Measurements from ENCODE around the gene NT5DC2. TPM values are rescaled to one million over a fixed set of nuclear protein-coding genes. Genes with fewer than 3 reads are reported as not detected.

Gene NT5DC2
- total and polyA plus RNA-seq, 8 donors = 4.6 to 56.2 (median 21.6) TPM

GRCh38 chr3:52525680-52526561, 7.7 kb downstream of the NT5DC2 start:
- Histone ChIP-seq H3K4me1 (peaks cover 0 to 30% (median 15%) of the 10 kb centered on the region in 4 donors), H3K4me3 (no peak overlapping the region), H3K36me3 (peaks cover 0 to 69% (median 54%) of the 10 kb centered on the region in 4 donors), H3K27me3 (no peaks in the 10 kb centered on the region), H3K9me3 (no peaks in the 10 kb centered on the region), H3K27ac (peak overlapping the region in 4 of 5 donors; percentile 20 to 60 (median 42))
- TF ChIP-seq POLR2AphosphoS5 (IDR thresholded peaks at IDR 0.05) = no peak
- TF ChIP-seq, protein P1, sequence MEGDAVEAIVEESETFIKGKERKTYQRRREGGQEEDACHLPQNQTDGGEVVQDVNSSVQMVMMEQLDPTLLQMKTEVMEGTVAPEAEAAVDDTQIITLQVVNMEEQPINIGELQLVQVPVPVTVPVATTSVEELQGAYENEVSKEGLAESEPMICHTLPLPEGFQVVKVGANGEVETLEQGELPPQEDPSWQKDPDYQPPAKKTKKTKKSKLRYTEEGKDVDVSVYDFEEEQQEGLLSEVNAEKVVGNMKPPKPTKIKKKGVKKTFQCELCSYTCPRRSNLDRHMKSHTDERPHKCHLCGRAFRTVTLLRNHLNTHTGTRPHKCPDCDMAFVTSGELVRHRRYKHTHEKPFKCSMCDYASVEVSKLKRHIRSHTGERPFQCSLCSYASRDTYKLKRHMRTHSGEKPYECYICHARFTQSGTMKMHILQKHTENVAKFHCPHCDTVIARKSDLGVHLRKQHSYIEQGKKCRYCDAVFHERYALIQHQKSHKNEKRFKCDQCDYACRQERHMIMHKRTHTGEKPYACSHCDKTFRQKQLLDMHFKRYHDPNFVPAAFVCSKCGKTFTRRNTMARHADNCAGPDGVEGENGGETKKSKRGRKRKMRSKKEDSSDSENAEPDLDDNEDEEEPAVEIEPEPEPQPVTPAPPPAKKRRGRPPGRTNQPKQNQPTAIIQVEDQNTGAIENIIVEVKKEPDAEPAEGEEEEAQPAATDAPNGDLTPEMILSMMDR (IDR thresholded peaks at IDR 0.05) = no peak
- TF ChIP-seq EP300 (IDR thresholded peaks at IDR 0.05) = no peak
- TF ChIP-seq POLR2A (IDR thresholded peaks at IDR 0.05) = no peak
- WGBS, 5 donors = 72 to 81% (median 79%) methylated on average over 9 of the region's 9 CpGs
- DNase-seq = no peak
- intact Hi-C loops (cut with DNase I; ENCODE audit: low total_unique reads) = no loop called here

DNA sequence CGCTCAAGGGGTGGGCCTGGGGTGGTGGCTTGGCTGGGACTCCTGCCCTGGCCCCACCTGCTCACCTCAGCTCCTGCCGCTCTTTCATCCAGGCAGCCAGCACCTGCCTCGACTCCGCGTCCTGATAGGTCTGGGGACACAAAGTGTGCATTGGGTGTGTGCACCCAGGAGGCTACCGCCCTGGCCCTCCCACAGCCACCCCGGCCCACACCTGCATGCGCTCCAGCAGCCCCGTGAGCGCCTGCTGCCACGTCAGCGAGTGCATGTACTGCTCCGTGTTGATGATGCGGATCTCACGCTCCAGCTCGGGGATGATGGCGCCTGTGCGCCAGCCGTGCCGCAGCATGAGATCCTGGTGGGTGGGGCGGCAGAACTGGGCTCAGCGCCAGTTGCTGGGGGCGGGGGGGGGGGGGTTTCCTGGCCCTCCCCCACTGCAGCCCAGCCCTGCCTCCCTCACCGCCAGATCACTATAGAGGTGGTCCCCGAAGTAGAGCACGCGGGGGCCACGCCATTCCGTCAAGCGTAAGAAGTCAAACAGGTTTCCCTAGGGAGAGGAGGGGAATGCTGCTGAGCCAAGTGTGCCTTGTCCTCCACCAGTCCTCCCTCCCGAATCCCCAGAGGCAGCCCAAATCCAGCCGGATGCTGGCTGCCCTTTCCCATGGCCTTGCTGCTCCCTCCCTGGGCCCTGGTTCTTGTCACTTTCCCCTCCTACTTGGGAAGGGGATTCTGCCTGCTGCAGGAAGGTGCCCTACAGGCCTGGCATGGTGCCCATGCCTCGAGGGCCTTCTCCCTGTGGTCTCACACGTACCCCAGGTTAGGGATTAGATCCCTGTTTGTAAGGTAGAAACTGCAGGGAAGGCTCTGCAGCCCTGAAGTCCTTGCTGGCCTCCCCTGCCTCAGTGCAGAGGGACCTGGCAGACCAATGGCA, 8.6 kb downstream of the NT5DC2 start:
- H3K4me1 ChIP-seq = peaks cover 0 to 24% (median 14%) of the 10 kb centered on the region in 4 donors
- intact Hi-C loops (cut with DNase I; ENCODE audit: low total_unique reads) = no loop called here
- no peaks in the 10 kb centered on the region for H3K27me3 ChIP-seq
- H3K4me3 ChIP-seq = no peak overlapping the region
- H3K27ac ChIP-seq = peak overlapping the region in 4 of 5 donors; percentile 28 to 60 (median 42)
- H3K36me3 ChIP-seq = peaks cover 0 to 78% (median 54%) of the 10 kb centered on the region in 4 donors
- 63 to 74% (median 70%) methylated on average over 11 to 34 of the region's 34 CpGs for WGBS, 5 donors
- H3K9me3 ChIP-seq = no peaks in the 10 kb centered on the region
- DNase-seq = peak in 1 of 2 donors; percentile 77
- TF ChIP-seq POLR2AphosphoS5 (IDR thresholded peaks at IDR 0.05) (no peak), EP300 (IDR thresholded peaks at IDR 0.05) (no peak), POLR2A (IDR thresholded peaks at IDR 0.05) (no peak)
- TF ChIP-seq, protein P1 (IDR thresholded peaks at IDR 0.05) = no peak

DNA sequence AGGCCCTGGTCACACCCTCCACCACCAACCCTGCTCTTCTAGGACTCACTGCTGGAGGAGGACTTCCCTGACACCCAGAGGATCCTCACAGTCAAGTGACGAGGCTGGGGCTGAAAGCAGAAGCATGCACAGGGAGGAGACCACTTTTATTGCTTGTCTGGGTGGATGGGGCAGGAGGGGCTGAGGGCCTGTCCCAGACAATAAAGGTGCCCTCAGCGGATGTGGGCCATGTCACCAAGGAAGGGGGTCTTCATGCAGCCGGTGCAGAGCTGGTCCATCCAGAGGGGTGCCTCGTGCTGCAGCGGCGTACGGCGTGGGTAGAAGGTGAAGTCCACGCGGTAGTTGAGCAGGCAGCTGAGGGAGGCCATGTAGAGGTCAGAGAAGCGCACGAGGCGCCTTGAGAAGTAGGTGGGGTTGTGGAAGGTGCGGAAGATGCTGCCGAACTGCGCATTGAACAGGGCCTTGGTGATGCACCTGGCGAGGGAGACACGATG, 9.4 kb downstream of the NT5DC2 start:
- Histone ChIP-seq H3K4me3 (no peak overlapping the region), H3K36me3 (peaks cover 0 to 83% (median 54%) of the 10 kb centered on the region in 4 donors), H3K9me3 (no peaks in the 10 kb centered on the region), H3K4me1 (peaks cover 0 to 17% (median 13%) of the 10 kb centered on the region in 4 donors), H3K27me3 (no peaks in the 10 kb centered on the region), H3K27ac (peak overlapping the region in 2 of 5 donors; percentile 28 to 60)
- no peak for DNase-seq
- WGBS, 5 donors = 91 to 98% (median 95%) methylated on average over 18 of the region's 18 CpGs
- TF ChIP-seq POLR2AphosphoS5 (IDR thresholded peaks at IDR 0.05) (no peak), POLR2A (IDR thresholded peaks at IDR 0.05) (no peak), EP300 (IDR thresholded peaks at IDR 0.05) (no peak)
- TF ChIP-seq, protein P1 (IDR thresholded peaks at IDR 0.05) = no peak
- intact Hi-C loops (cut with DNase I; ENCODE audit: low total_unique reads) = no loop called here
